ENCODE results near the gene SLC49A3.

SLC49A3 gene

DNA sequence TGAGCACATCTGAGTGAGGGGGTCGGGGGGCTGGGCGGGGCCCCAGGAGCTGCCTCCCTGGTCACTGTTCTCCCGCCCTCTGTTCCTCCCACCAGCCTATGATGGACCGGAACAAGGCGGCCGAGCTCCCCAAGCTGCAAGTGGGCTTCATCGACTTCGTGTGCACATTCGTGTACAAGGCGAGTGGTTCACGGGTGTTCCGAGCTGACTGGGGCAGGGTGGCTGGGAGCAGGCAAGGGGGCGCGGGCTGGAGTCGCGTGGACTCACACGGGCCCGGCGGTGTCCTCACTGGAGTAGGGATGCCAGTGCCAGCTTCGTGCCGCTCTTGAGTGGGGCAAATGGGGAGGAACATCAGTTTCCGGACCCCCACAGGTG, 22.5 kb downstream of the SLC49A3 start:
- TF ChIP-seq, protein P1, sequence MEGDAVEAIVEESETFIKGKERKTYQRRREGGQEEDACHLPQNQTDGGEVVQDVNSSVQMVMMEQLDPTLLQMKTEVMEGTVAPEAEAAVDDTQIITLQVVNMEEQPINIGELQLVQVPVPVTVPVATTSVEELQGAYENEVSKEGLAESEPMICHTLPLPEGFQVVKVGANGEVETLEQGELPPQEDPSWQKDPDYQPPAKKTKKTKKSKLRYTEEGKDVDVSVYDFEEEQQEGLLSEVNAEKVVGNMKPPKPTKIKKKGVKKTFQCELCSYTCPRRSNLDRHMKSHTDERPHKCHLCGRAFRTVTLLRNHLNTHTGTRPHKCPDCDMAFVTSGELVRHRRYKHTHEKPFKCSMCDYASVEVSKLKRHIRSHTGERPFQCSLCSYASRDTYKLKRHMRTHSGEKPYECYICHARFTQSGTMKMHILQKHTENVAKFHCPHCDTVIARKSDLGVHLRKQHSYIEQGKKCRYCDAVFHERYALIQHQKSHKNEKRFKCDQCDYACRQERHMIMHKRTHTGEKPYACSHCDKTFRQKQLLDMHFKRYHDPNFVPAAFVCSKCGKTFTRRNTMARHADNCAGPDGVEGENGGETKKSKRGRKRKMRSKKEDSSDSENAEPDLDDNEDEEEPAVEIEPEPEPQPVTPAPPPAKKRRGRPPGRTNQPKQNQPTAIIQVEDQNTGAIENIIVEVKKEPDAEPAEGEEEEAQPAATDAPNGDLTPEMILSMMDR (conservative IDR thresholded peaks at IDR 0.05; ENCODE audit: low read length): no peak
- DNase-seq (ENCODE audit: low read depth): no peak
- no peak overlapping the region for H3K4me3 ChIP-seq (ENCODE audit: low read length)

DNA sequence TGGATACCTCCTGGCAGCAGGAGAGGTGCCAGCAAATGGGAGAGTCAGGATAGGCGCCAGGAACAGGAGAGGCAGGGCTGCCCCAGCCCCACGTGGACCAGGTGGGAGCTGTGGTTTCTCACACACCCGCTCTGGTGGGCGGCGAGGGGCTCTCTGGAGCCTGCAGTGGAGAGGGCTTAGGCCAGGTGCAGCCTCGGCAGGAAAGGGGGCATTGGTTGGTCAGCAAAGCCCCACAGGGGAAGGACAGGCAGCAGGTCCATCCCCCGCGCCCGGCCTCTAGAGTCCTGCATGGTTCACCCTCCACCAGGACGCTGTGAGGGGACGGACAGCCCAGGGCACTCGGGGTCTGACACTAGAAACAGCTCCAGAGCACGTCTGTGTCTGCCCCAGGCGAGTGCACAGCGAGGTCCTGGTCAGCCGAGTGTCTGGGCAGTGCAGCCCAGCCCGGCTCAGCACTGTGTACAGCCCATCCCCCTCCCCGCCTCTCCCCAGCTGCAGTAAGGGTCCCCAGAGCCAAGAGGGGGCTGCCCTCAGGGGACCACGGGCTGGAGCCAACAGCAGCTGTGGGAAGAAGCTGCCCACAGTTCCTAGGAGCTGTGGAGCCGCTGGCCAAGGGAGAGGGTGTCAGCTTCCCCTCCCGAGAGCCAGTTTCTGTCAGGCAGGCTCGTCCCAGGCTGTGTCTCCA, 23.1 kb downstream of the SLC49A3 start:
- TF ChIP-seq, protein P1 (conservative IDR thresholded peaks at IDR 0.05; ENCODE audit: low read length): no peak
- no peak for DNase-seq (ENCODE audit: low read depth)
- H3K4me3 ChIP-seq (ENCODE audit: low read length): no peak overlapping the region

DNA sequence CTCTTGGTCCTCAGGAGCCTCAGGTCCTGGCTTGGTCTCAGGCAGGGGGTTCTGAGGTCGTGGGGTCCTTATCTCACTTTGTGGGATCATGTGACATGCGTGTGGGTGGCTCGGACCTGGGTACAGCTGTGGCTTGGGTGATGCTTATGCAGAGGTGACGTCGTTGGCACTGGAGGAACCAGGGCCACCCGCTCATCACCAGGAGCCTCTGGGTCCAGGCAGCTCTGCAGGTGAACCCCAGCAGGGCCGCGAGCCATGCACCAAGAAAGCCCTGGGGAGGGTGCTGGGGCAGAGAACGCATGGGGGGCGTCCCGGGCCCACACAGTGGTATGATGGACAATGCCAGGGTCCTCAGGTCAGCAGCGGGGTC, 23.6 kb downstream of the SLC49A3 start:
- TF ChIP-seq, protein P1 (conservative IDR thresholded peaks at IDR 0.05; ENCODE audit: low read length): no peak
- H3K4me3 ChIP-seq (ENCODE audit: low read length): no peak overlapping the region
- no peak for DNase-seq (ENCODE audit: low read depth)

DNA sequence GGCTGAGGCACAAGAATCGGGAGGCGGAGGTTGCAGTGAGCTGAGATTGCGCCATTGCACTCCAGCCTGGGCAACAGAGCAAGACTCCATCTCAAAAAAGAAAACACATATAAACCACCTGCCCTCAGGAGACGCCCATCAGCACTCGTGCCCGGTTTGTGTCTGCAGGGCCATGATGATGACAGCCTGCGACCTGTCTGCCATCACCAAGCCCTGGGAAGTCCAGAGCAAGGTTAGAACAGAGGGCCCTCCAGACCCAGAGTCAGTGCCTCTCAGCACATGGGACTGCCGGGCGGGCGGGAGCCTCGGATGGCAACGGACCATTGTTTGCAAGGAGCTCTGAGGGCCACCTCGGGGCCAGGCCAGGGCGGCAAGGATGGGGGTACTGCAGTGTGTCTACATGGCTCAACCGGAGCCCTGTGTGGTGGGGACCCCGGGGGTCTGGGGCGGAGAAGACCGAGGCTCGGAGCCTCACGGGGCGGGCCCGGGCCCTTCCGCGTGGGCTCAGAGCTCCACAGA, 24.2 kb downstream of the SLC49A3 start:
- TF ChIP-seq, protein P1 (conservative IDR thresholded peaks at IDR 0.05; ENCODE audit: low read length): no peak
- H3K4me3 ChIP-seq (ENCODE audit: low read length): no peak overlapping the region
- DNase-seq (ENCODE audit: low read depth): no peak

DNA sequence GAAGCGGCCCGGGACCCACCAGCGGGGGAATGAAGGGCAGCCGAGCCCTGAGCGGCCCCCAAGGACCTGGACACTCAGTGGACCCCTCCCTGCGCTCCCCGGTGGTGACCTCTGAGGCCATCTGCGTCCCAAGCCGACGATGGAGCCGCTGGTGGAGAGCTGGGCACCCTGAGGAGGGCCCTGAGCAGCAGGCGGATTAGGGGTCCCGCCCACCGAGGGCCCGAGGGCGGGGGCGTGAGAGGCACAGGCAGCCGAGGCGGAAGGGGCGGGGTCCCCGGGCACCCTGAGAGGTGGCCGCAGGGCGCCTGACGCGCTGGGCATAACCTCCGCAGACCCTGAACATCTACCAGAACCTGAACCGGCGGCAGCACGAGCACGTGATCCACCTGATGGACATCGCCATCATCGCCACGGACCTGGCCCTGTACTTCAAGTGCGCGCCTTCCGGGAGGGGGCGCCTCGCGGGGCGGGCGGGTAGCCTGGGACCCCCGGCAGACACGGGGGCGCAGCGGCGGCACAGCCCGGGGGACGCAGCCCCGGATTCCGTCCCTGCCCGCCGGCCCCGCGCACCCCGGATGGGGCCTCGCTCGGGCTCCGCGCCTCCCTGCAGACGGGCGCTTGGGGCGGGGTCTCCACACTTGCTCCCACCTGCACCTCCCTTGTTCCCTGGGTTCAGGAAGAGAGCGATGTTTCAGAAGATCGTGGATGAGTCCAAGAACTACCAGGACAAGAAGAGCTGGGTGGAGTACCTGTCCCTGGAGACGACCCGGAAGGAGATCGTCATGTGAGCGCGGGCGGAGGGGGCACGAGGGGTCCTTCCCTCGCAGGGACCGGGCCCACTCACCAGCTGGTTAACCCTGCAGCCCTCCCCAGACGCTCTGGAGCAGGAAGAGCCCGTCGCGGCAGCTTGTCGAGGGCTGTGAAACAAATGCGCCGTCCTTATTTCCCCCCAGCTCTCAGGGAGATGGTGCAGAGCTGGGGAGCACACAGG, 25.2 kb downstream of the SLC49A3 start:
- no peak overlapping the region for H3K4me3 ChIP-seq (ENCODE audit: low read length)
- no peak for DNase-seq (ENCODE audit: low read depth)
- TF ChIP-seq, protein P1 (conservative IDR thresholded peaks at IDR 0.05; ENCODE audit: low read length): no peak

DNA sequence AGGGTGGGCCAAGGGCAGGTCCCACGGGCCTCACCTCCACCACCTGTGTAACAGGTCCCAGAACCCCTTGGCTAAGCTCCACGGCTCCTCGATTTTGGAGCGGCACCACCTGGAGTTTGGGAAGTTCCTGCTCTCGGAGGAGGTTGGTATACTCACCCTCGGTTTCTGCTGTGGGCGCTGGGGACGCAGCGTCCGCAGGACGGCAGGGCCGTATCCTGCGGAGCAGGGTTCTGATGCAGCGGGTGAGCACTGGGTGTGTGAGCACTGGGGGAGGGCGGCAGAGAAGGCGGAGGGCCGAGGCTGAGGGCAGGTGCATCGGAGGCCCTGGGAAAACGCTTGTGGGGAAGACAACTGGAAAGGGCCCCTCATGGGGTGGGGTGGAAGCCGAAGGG, 25.9 kb downstream of the SLC49A3 start:
- no peak overlapping the region for H3K4me3 ChIP-seq (ENCODE audit: low read length)
- TF ChIP-seq, protein P1 (conservative IDR thresholded peaks at IDR 0.05; ENCODE audit: low read length): no peak
- DNase-seq (ENCODE audit: low read depth): no peak

Data from AG10803 (cell line).